AG04450 (cell line): ENCODE measurements around the gene ZNF479. TPM values are rescaled to one million over a fixed set of nuclear protein-coding genes. Genes with fewer than 3 reads are reported as not detected.
"Not testable (repeated sequence)": the region's sequence is repeated elsewhere in the genome, so short reads cannot be mapped to it uniquely, and the experiment has no call there.

ENCODE experiments used
- CTCF ChIA-PET: fragments of 300-600, 350-600 bp; formaldehyde crosslinking; extraction: SDS; loops from one replicate; lab custom pipeline; 2022; ENCODE audit warnings: antibody characterized with exemption, inconsistent platforms; lab: Charles Lee
- POLR2A ChIA-PET: fragments of 350-600 bp; formaldehyde crosslinking; extraction: SDS; loops from one replicate; lab custom pipeline; 2021; ENCODE audit warnings: antibody characterized with exemption, inconsistent platforms; lab: Yijun Ruan, JAX
- DNase-seq: peaks from one replicate; pipeline ENCODE4 v3.0.0-alpha.2; 2011; ENCODE audit warnings: low read depth, low spot score
- H3K27ac ChIP-seq: one replicate; pipeline ENCODE4 v1.5.1; 2012; ENCODE audit warnings: low read depth, low read length, control low read depth
- H3K27me3 ChIP-seq: one replicate; pipeline ENCODE4 v1.6.0; 2012; ENCODE audit warnings: low read length; ENCODE audit not compliant: control insufficient read depth, insufficient read depth
- H3K4me3 ChIP-seq: 2 replicates; pipeline ENCODE4 v1.5.1; 2011; ENCODE audit warnings: mild to moderate bottlenecking, low read depth, low read length, control low read depth
- H3K9me3 ChIP-seq: 2 replicates; pipeline ENCODE4 v1.5.1; 2012; ENCODE audit warnings: low read length; ENCODE audit not compliant: control insufficient read depth, insufficient read depth
- CTCF ChIP-seq: IDR thresholded peaks from 2 replicates; pipeline ENCODE4 v1.5.1; 2011; ENCODE audit warnings: low read depth, low read length, control low read depth, inconsistent platforms
- polyA plus RNA-seq: library from polyadenylated mRNA; depleted of rRNA; stranded (reverse); fragments of >200 nt; gene quantifications from 2 replicates; pipeline ENCODE4 v1.2.3, GENCODE V29; 2011

Gene ZNF479
- polyA plus RNA-seq, 1 experiment = not detected

GRCh38 chr7:57177856-57178767 lies 45.9 kb upstream of the ZNF479 start:
- POLR2A ChIA-PET = no interaction called here
- no peak overlapping the region for H3K27ac ChIP-seq

GRCh38 chr7:57176928-57177635 lies 44.8 kb upstream of the ZNF479 start:
- Histone ChIP-seq H3K9me3 (peaks cover 59% of the 10 kb centered on the region), H3K27ac (no peak overlapping the region), H3K27me3 (no peaks in the 10 kb centered on the region), H3K4me3 (no peak overlapping the region)
- no peak for DNase-seq
- no peak for TF ChIP-seq CTCF
- CTCF ChIA-PET = no interaction called here
- POLR2A ChIA-PET = no interaction called here

More at GRCh38 chr7:57177856-57178767, 45.9 kb upstream of the ZNF479 start:
- DNase-seq = no peak
- Histone ChIP-seq H3K4me3 (no peak overlapping the region), H3K27me3 (no peaks in the 10 kb centered on the region), H3K9me3 (peaks cover 70% of the 10 kb centered on the region)
- no peak for TF ChIP-seq CTCF
- CTCF ChIA-PET = no interaction called here

- Histone ChIP-seq H3K27me3 (no peaks in the 10 kb centered on the region), H3K27ac (no peak overlapping the region), H3K4me3 (no peak overlapping the region), H3K9me3 (peaks cover 27% of the 10 kb centered on the region)
- no peak for DNase-seq
- TF ChIP-seq CTCF = no peak
- ChIA-PET CTCF (no interaction called here), POLR2A (no interaction called here)
Observed at GRCh38 chr7:57165285-57165899, 33.2 kb upstream of the ZNF479 start.

GRCh38 chr7:57120123-57120784 lies 12.0 kb downstream of the ZNF479 start:
- DNase-seq, H3K9me3 ChIP-seq, H3K27ac ChIP-seq, POLR2A ChIA-PET, H3K4me3 ChIP-seq, CTCF ChIA-PET, H3K27me3 ChIP-seq: not testable (repeated sequence)
